G401 (cell line): ENCODE results near the gene TFIP11. TPM values are rescaled to one million over a fixed set of nuclear protein-coding genes. Genes with fewer than 3 reads are reported as not detected.

ENCODE experiments used
- DNase-seq: peaks from one replicate; pipeline ENCODE4 v3.0.0-alpha.2; 2015; ENCODE audit warnings: low spot score
- in situ Hi-C: cut with HindIII; loops from 2 replicates; pipeline ENCODE4 v1.10.0; 2016; ENCODE audit warnings: low sequenced_read_pairs, mixed read lengths
- total RNA-seq: library from RNA; depleted of rRNA; stranded (reverse); fragments of >200 nt; shearing (Covaris generic); gene quantifications from 2 replicates; pipeline ENCODE4 v1.2.3, GENCODE V29; 2014

TFIP11 gene
- total RNA-seq, 1 experiment from 2014 or later: 39.1 TPM

GRCh38 chr22:26483043-26483438 lies 29.2 kb downstream of the TFIP11 start:
- in situ Hi-C loops: no loop called here
- DNase-seq: peak; percentile 23

- in situ Hi-C loops: no loop called here
- DNase-seq: no peak
These were observed 30.1 kb downstream of the TFIP11 start for GRCh38 chr22:26482161-26482560.

GRCh38 chr22:26481694-26482093 lies 30.6 kb downstream of the TFIP11 start:
- no peak for DNase-seq
- in situ Hi-C loops: no loop called here

- no peak for DNase-seq
- in situ Hi-C loops: no loop called here
These were observed 31.1 kb downstream of the TFIP11 start for GRCh38 chr22:26481112-26481693.

- DNase-seq: no peak
- in situ Hi-C loops: no loop called here
These were observed 31.7 kb downstream of the TFIP11 start for GRCh38 chr22:26480611-26480932.

- in situ Hi-C loops: no loop called here
These were observed 32.3 kb downstream of the TFIP11 start for GRCh38 chr22:26479792-26480610.

GRCh38 chr22:26479043-26479791 lies 33.1 kb downstream of the TFIP11 start:
- DNase-seq: peak; percentile 87
- in situ Hi-C loops: no loop called here

More at GRCh38 chr22:26479792-26480610, 32.3 kb downstream of the TFIP11 start:
- no peak for DNase-seq

- peak; percentile 55 for DNase-seq
- in situ Hi-C loops: no loop called here
These were observed 34.9 kb downstream of the TFIP11 start for GRCh38 chr22:26477341-26477731.

- peak; percentile 44 for DNase-seq
- in situ Hi-C loops: no loop called here
These were observed 35.5 kb downstream of the TFIP11 start for GRCh38 chr22:26476705-26477340.

GRCh38 chr22:26474682-26475081 lies 37.6 kb downstream of the TFIP11 start:
- in situ Hi-C loops: no loop called here
- DNase-seq: no peak

GRCh38 chr22:26471522-26471921 lies 40.8 kb downstream of the TFIP11 start:
- in situ Hi-C loops: no loop called here

GRCh38 chr22:26470807-26471206 lies 41.5 kb downstream of the TFIP11 start:
- DNase-seq: no peak
- in situ Hi-C loops: no loop called here

More at GRCh38 chr22:26471522-26471921, 40.8 kb downstream of the TFIP11 start:
- DNase-seq: peak; percentile 64

- in situ Hi-C loops: no loop called here
- peak; percentile 99 for DNase-seq
These were observed 46.1 kb downstream of the TFIP11 start for GRCh38 chr22:26466196-26466595.

GRCh38 chr22:26464312-26464711 lies 48.0 kb downstream of the TFIP11 start:
- DNase-seq: no peak
- in situ Hi-C loops: no loop called here

- DNase-seq: no peak
- in situ Hi-C loops: no loop called here
These were observed 48.6 kb downstream of the TFIP11 start for GRCh38 chr22:26463688-26464087.

- in situ Hi-C loops: no loop called here
- peak; percentile 61 for DNase-seq
These were observed 49.1 kb downstream of the TFIP11 start for GRCh38 chr22:26463101-26463661.

GRCh38 chr22:26462641-26463040 lies 49.6 kb downstream of the TFIP11 start:
- DNase-seq: peak; percentile 23
- in situ Hi-C loops: no loop called here

- in situ Hi-C loops: no loop called here
- no peak for DNase-seq
These were observed 50.2 kb downstream of the TFIP11 start for GRCh38 chr22:26462051-26462450.

GRCh38 chr22:26461188-26461810 lies 51.0 kb downstream of the TFIP11 start:
- in situ Hi-C loops: no loop called here

More at GRCh38 chr22:26461188-26461810, 51.0 kb downstream of the TFIP11 start:
- DNase-seq: peak; percentile 82
